Measurements from ENCODE around the gene UBE2N.

DNA sequence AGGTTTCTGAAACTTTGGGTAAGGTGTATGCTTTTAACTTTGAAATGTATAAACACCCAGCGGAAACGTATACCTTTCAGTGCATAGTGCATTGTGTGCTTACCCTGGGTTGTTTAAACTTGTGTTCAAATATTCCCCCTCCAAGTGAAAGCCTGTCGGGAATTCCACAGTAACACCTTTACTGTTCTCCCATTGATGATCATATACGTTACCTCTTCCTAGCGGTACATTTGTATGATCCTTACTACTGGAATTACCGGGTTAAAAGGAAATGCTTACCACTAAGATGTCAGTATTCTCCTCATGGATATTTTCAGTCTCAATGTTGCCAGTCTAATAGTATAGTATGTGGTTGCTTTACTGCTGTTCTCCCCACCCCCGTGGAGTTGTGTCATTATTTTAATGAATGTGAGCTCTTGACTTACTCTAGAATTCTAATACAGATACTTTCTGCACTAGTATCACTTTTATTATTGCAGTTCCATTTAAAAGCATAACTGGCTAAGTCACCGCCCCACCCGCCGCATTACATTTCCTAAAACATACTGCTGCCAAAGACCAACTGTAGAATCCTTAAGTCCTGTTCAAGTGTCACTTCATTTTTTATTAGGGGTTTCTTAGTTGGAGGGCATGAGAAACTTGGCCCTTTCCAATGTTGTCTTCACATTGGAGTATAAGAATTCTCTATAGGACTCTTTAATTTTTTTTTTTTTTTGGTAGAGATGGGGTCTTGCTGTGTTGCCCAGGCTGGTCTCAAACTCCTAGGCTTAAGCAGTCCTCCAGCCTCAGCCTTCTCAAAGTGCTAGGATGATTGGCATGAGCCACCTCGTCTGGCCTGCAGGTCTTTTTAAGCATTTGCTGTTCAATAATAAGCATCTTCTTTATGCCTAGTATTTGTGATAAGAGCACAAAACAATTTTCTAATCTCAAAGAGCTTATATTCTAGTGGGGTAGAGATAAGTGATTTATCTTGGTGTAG, 39.1 kb downstream of the UBE2N start:
- TF ChIP-seq EZH2phosphoT487 (IDR thresholded peaks at IDR 0.05; ENCODE audit: low read length), result no peak
- TF ChIP-seq, protein P1, sequence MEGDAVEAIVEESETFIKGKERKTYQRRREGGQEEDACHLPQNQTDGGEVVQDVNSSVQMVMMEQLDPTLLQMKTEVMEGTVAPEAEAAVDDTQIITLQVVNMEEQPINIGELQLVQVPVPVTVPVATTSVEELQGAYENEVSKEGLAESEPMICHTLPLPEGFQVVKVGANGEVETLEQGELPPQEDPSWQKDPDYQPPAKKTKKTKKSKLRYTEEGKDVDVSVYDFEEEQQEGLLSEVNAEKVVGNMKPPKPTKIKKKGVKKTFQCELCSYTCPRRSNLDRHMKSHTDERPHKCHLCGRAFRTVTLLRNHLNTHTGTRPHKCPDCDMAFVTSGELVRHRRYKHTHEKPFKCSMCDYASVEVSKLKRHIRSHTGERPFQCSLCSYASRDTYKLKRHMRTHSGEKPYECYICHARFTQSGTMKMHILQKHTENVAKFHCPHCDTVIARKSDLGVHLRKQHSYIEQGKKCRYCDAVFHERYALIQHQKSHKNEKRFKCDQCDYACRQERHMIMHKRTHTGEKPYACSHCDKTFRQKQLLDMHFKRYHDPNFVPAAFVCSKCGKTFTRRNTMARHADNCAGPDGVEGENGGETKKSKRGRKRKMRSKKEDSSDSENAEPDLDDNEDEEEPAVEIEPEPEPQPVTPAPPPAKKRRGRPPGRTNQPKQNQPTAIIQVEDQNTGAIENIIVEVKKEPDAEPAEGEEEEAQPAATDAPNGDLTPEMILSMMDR (IDR thresholded peaks at IDR 0.05; ENCODE audit: low read length), result no peak
- no peak for TF ChIP-seq EZH2 (optimal IDR thresholded peaks at IDR 0.05; ENCODE audit: low read depth, low read length)
